Stimulated activated CD4-positive, alpha-beta T cell treated with anti-CD3 and anti-CD28 coated beads, Interleukin-4, amount 100 ng/mL, for 1 hour (primary cell): ENCODE measurements around the gene MYO7B.

Experiments used
- DNase-seq: peaks from one replicate; pipeline ENCODE4 v3.0.0-alpha.2; 2020

MYO7B gene

DNA sequence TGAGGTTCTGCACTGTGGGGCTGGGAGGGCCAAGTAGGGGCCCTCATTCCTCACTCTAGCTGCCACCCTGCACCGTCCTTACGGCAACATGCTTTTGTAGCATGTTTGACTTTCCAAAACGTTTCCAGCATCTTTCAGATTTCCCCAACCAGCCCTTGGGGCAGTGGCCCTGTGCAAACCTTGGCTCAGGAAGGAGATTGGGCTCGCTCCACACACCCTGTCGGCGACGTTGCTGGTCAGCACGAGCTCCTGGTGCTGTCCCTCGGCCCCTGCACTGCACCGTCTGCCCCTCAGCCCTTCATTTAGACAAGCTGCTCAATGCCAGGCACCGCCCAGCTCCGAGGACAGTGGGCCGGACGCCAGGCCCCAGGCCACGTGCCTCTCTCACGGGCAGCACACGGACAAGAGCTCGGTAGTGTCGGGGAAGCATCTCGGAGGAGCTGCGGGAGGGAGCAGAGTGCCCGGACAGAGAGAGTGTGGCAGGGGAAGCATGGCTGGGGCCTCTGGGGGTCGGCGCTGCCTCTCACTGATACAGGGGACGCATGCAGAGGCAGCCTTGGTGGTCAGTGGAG is 117.4 kb downstream of the MYO7B start:
- no peak for DNase-seq

DNA sequence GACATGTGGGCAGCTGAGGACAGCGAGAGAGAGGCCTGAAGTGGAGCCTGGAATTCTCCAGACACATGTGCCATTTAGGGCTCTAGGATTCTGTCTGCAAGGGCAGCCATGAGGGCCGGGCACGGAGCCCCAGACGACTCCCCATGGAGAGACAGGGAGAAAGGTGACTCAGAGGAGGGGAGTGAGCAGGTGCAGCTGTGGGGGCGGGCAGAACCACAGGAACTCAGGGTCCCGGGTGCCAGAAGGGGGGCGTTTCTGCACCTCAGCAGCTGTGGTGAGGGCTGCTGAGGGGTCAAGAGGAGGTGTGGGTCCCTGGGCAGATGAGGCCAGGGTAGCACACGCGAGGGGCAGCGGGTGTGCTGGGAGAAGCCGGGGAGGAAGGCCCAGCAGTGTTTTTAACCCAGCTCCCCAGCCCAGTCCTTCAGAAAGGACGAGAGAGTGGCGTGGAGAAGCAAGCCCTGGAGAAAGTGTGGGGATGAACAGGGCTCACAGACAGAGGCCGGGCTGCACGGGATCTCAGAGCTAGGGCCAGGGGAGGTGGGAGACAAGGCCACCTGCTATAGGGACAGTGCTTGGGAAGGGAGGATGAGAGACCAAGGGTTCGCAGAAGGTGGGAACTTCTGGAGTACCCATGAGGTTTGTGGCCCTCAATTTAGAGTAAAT is 118.1 kb downstream of the MYO7B start:
- no peak for DNase-seq

DNA sequence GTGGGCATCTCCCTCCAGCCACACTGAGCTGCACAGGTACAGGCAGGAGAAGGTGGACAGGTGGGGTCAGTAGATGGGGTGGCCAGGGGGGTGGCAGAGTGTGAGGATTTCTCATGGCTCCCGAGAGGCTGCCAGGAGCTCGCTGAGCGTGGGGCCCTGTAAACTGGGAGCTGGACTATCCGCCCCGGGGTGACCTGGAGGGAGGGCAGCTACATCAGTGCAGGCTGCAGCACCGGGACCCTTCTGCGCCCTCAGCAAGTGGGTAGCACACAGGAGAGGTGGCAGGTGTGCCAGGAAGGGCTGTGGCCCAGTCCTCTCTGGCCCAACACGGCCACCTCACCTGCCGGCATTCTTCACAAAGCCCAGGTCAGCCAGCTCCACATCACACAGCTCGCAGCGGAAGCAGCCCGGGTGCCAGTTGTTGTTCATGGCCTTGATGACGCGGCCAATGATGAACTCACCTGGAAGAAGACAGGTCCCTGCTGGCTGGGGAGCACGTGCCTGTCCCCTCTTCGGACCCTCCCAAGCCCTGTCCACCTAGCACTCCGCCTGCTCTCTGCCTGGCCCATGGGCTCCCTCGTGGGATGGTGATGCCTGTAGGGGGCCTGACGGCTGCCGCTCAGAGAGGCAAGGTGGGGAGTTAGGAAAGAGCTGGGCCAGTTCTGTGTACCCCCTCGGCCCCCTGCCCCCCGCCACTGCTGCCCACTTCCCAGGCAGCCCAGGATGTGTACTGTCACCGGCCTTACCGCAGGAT is 118.8 kb downstream of the MYO7B start:
- DNase-seq = no peak

DNA sequence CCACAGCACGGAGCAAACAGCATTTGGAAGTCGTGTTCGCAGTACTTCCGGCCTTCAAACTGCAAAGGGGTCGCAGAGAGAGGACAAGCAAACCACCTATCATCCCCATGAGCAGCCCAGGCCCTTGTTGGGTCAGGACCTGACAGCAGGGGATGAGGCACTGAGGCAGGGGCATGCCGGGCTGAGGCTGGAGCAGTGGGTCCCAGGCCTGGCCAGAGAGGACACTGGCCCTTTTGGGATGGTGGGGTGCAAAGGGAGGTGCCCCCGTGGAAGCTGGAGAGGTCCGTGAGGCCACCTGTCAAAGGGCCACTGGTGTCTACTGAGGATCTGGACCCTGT is 119.3 kb downstream of the MYO7B start:
- DNase-seq = no peak

DNA sequence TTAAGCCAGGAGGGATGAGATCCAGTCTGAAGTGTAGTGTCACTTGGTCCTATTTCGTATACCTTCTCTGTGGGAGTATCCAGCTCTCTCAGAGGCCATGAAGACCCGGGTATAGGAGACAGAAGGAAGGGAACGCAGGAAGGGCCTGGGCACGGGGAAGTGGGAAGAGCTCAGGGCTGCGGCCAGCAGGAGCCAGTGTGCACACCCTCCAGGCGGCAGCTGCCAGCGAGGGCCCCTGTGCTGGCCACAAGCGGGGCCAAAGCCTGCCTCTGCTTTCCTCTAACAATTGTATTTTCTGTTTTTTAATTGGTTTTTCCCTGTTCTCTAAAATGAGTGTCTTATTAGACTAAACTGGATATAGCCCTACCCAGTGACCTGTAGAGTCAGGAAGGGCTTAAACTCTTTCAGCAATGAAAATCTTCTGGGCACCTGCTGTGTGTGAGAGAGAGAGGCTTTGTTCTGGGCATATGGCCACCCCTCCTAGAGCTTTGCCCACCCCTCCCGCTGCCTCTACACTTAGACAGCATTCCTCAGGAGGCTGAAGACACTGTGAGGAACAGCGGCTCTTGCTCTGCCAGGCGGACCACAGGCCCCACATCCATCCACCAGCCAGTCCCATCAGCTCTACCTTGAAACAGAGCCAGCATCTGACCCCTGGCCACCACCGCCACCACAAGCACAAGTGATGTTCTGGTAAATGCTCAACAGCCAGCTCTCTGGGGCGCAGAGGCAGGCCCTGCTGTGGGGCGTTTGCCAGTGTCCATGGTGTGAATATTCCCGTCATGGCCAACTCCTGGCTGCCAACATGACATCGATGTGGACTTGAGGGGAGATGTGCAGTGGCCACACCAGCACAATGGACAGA is 120.0 kb downstream of the MYO7B start:
- no peak for DNase-seq

DNA sequence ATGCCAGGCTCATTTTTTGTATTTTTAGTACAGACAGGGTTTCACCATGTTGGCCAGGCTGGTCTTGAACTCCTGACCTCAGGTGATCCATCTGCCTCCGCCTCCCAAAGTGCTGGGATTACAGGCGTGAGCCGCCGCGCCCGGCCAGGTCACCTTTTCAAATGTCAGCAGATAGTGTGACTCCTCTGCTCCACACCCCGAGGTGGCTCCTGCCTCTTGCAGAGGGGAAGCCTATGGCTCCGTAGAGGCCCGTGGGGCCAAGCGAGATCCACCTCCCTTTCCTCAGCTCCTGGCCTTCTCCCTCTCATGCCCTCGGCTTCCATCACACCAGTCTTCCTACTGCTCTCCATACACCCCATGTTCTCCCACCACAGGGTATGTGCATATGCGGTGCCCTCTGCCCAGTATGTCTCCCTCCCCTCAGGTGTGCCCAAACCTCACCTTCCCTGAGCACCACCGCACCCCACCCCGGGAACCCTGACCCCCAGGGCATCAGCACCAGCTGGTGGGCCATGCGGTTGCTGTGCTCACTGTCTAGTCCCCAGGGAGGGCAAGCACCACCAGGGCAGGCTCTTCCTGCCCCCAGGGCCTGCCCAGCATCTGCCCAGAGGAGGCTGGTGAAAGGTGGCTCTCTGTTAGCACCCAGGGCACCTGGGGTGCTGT is 121.2 kb downstream of the MYO7B start:
- no peak for DNase-seq

DNA sequence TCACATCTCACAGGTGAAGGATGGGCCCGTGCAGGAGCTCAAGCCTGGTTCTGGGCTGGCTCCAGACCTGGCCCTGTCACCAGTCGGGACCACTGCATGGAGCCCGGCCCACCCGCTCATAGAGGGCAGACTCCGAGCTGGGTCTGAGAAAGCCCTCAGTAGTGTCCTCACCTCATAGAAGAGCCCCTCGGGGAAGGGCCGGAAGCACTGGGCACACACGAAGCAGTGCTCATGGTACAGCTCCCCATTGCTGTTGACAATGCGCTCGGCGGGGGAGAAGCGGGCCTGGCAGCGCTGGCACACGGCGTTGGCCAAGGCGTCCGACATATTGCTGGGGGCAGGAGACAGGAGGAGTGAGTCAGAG is 121.7 kb downstream of the MYO7B start:
- no peak for DNase-seq

DNA sequence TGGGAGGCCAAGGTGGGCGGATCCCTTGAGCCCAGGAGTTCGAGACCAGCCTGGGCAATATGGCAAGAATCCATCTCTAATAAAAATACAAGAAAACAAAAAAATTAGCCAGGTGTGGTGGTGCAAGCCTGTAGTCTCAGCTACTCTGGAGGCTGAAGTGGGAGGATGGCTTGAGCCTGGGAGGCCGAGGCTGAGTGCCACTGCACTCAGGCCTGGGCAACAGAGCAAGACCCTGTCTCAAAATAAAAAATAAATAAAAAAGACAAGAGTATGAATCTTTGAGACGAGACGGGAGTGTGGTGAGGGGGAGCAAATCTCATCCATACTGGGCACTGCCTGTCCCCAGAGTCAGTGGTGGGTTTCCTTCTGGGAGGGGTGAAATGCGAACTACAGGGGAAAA is 122.7 kb downstream of the MYO7B start:
- DNase-seq = no peak

DNA sequence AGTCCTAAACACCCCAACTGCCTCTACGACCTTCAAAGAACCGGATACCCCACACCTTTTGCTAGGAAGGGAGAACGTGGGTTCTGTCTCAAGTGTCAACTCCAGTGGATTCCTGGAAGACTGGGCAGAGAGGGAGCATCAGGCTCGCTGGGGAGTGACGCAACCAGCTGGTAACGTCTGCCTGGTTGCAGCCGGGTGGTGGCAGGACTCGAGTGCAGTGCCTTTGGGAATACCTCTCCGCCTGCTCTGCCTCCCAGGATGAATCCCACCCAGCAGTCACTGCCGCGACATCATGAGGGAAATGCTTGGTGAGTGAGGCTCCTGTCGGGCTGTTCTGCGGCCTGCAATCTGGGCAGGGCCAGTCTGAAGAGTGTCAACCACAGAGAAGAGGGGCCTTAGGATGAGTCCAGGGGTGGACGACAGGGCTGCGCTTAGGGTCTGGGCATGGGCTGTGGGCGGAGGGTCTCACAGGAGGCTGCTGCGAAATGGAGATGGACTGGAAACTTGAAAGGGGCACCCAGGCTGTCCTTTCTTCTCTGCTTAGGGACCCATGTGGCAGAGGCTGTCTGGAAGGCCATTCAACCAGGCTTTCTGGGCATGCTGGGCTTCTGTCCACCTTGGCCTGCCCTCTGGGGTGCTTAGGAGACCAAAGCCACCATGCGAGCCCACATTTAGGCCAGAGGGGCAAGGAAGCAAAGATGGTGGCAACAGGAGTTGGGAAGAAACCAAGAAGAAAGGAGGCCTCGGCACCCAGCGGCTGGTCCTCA is 123.3 kb downstream of the MYO7B start:
- no peak for DNase-seq

DNA sequence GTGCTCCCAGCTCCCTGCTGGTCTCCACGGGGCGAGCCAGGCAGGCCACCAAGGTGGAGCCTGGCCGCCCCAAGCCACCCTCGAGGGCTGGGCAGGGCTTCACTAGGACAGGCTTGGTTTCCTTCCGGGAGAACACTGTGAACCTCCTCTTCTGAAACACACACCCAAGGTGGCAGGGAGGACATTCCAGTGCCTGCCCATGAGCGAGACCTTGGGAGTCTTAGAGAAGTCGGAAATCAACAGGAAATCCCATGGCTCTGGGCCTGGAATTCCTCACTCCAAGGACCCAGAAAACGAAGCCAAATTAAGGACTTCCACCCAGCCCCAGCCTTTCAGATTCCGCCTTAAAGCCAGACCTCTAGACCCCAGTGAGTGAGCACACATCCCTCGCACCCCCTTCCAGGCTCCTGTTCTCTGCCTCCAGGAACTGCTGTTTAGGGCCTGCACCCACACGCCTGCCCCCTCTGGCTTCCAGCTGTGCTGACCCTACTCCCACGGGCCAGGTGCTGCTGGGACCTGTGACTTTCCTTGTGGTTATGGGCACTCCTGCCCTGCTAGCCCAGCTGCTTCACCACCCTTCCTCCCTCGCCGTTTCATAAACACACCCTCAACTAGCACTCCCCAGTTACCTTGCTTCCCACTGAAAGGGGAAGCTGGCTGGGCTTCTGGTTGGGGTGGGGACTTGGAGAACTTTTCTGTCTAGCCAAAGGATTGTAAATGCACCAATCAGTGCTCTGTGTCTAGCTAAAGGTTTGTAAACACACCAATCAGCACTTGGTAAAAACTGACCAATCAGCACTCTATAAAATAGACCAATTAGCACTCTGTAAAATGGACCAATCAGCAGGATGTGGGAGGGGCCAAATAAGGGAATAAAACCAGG is 124.2 kb downstream of the MYO7B start:
- DNase-seq = no peak

DNA sequence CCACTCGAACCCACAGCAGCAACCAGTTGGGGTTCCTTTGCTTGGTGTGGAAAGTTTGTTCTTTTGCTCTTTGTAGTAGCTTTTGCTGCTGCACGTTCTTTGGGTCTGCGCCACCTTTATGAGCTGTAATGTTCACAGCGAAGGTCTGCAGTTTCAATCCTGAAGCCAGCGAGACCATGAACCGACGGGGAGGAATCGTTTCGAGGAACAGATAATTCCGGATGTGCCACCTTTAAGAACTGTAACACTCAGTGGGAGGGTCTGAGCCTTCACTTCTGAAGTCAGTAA is 124.8 kb downstream of the MYO7B start:
- no peak for DNase-seq

DNA sequence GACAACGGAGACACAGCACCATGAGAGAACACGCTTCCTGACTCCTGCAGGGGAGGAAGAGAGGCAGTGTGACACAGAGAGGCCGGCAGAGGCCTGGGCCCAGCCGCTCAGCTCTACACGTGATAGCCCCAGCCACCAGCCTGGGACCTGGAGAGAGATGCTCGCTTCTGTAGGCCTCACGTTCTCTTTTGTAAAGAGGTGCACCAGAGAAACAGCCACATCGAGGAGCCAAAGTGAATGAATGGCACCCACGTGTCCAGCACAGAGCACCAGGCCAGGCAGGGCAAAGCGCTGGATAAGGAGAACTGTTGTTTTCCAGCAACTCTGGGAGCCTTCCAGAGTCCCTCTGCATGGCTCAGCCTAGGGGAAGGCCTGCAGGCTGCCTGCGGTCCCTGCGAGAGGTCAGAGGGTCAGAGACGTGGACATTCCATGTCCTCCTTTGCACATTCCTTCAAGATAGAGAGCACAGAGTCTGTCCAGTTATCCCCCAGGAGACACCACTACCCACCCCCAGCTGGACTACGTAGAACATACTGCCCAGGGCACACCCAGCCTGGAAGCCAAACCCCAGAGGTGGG is 125.7 kb downstream of the MYO7B start:
- DNase-seq = no peak

DNA sequence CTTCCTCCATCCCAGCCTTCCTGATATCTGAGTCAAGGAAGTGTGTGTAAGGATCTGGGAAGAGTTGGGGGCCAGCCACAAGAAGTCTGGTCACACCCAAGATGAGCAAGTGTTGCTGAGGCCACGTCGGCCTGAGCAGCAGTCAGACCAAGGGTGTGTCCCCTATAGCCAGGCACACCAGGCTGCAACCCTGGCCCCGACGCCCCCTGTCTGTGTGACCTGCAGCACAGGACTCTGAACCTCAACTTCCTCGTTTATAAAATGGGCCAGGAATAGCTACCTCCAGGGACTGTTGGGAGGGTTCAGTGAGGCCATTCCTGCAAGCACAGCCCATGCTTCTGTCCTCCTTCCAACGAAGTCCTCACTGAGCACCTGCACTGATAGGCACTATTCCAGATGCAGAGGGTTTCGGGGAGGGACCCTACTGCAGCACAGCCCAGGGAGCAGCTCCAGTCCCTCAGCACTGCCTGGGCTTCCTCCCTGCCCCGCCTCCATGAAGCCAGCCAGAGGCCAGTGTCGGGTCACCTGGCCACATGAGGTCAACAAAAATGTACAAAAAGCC is 126.5 kb downstream of the MYO7B start:
- no peak for DNase-seq

DNA sequence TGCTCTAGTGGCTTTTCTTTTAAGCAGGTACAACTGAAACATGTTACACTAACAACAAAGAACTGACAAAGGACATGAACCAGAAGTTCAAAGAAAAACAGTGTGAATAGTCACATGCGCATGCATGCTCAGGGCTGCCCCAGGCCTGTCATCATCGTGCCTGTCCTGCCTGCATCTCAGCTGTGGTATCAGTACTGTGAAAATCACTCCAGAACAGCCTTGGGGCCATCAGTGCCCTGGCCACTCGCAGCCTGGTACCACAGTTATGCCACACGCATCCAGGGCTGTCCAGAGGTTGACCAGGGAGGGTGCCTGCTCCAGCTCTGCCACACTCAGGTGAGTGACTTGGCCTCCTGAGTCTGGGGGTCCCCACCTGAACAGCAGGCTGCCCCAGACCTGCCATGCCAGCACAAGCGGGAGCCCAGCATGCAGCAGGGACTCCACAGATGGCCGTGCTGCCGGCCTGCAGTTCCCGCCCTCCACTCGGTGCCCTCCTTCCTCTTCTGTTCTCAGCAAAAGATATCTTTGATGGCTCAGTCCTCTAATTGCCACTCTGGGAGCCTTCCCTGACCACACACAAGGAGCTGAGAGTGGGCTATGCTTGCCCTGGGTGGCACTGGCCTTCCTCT is 127.6 kb downstream of the MYO7B start:
- DNase-seq = no peak

DNA sequence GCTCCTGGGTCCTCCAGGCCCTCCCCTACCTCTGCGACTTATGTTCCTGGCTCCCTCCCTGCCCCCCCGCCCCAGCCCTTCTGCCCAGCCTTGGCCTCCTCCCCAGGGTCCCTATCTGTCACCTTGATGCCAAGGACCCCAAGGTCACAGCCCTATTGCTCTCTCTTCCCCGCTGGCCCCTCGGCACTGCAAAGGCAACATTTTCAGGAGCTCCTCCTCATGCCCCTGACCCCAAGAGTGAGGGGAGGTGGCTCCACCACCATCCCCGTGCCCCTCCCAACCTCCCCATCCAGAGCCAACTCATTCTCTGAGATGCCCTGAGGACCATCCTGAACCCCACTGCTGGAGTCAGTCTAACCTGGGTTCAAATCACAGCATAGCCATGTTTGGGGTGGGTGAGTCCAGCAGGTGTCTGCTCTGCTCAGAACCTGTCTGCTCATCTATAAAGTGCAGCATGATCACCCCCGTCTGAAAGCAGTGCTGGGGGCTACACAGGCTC is 128.1 kb downstream of the MYO7B start:
- DNase-seq = no peak

DNA sequence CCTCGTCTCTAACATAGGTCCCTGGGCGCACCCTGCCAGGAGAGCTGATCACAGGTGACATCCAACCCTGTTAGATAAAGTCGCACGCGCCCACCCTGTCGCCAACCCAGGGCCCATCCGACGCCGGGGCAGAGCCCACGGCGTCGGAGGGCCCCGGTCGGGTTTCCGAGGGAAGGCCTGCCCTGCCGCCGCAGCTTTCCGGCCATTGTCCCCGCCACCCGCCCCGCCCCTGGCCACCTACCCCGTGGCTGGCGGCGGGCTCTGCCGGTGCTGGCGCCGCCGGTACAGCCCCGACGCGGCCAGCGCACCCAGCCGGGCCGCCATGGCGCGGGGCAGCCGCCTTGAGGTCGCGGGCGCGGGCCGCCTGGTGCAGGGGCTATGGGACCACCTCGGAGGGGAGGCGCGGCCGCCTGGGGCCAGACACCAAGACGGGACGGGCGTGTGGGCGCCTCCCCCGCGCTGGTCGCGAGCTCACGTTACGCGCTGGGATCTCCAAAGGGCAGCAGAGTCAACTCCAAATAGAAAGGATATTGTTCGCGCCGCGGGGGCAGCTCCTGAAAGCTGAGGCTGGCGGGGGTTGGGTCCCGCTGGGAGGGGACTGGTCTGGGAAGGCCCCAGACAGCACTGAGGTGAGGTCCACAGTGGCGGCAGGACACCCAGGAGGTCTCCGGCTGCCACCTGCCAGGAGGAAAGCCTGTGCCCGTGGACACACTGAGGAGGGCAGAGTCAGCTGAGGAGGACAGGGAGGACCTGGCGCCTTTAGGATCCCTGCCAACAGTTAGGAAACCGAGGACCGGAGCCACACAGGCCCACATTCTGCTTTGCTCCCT is 128.8 kb downstream of the MYO7B start:
- DNase-seq = no peak

DNA sequence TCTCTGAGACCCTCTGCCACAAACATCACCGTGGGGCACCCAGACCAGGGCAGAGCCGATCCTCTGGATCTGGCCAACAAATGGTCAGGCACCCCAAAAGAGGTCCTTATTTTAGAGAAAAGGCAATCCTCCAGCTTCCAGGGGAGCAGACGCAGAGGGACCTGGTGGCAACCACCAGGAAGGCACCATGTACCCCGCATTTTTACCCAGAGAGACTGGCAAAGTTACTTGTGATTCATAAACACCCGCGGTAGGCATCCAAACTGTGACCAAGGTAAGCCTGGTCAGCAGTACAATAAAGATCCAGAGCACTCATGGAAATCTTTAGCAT is 129.4 kb downstream of the MYO7B start:
- no peak for DNase-seq

DNA sequence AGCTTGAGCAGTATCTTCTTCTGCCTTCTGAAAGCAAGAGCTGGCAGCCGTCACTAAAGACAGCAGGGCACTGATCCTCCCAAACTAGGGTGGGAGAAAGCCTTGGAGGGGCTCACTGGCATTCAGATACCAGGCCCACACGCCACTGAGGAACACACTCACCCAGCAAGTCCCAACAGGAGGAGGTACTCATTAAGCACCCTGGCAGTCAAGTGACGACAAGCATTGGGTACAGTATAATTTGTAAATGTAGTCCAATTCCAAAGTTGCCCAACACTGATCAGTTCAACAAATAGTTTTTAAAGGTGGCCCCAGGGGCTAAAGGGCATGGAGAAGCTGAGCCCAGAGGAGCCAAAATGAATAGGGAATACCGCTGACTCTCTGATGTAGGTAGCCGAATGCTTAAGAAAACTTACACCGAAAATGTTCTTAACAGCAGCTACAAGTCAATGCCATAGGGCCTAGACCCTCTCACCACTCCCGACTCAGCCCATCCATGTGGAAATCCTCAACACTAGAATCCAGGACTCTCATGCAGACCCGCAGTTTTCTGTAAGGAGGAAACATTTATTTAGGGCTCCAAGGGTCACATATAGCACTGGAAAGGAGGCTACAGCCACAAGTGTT is 129.9 kb downstream of the MYO7B start:
- DNase-seq = no peak

DNA sequence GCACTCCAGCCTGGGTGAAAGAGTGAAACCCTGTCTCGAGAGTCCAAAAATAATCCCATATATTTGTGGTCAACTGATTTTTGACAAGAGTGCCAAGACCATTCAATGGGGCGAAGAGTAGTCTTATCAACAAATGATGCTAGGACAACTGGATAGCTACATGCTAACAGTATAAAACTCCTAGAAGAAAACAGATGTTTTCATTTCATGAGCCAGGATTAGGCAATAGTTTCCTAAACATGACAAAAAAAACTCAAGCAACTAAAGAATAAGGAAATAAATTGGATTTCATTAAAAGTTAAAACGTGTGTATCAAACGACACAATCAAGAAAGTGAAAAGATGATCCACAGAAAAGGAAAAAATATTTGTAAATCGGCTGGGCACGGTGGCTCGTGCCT is 133.6 kb downstream of the MYO7B start:
- no peak for DNase-seq
